ENCODE measurements around the gene FADS6. TPM values are rescaled to one million over a fixed set of nuclear protein-coding genes. Genes with fewer than 3 reads are reported as not detected.

Gene FADS6
- total RNA-seq, 1 experiment from 2014 or later, result not detected

DNA sequence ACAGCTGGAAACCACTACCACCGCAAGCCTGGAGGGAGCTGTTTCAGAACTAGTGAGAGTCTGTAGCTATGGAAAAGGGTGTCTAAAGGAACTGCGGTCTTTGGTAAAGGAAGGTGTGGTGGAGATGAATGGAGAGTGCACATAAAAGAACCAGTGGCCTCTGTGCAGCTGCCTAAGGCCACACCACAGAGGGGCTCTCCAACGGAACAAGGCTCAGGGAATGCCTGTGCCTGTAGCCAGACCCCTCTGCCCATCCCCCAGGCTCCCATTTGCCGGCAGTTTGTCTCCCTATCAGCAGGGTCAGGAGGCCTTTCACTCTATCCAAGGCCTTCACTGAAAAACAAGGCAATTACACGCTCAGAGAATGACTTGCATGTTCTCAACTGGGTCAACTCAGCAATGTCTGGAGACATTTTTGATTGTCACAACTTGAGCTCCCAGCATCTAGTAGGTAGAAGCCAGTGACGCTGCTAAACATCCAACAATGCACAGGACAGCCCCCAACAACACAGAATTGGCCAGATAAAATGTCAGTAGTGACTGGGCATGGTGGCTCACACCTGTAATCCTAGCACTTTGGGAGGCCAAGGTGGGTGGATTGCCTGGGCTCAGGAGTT is 17.3 kb downstream of the FADS6 start:
- H4K20me1 ChIP-seq (ENCODE audit: low read length), result no peaks in the 10 kb centered on the region
- H3F3A ChIP-seq (ENCODE audit: low read length, unreplicated experiment), result no peaks in the 10 kb centered on the region
- BruUV-seq (replicated peaks), result no TSS peak
- peaks cover 19% of the 10 kb centered on the region for H3K4me1 ChIP-seq (ENCODE audit: insufficient read depth, low read length)
- H3K4me2 ChIP-seq (ENCODE audit: low read length), result no peak overlapping the region
- H3K9ac ChIP-seq (ENCODE audit: low read length), result no peak overlapping the region
- ChIA-PET CTCF (no interaction called here), POLR2A (ENCODE audit: unreplicated experiment) (interaction anchor here (0.7 kb wide), 1 partner anchor 10 kb away, joined by 11 read pairs; no protein-coding TSS in a partner anchor)
- no peak for ATAC-seq
- H3K27me3 ChIP-seq (ENCODE audit: low read length), result peaks cover 4% of the 10 kb centered on the region
- intact Hi-C loops (cut with micrococcal nuclease), result no loop called here
- no peak for DNase-seq
- H3K79me2 ChIP-seq (ENCODE audit: low read length), result 0 out of 2 replicates have a peak, but pooled peaks cover 3% of the 10 kb centered on the region
- H3K36me3 ChIP-seq (ENCODE audit: low read depth, low read length), result no peaks in the 10 kb centered on the region
- no peaks in the 10 kb centered on the region for H3K9me2 ChIP-seq (replicated peaks; ENCODE audit: low read length)
- H2AFZ ChIP-seq (ENCODE audit: low read length), result no peak overlapping the region
- H3K9me3 ChIP-seq (ENCODE audit: low read length), result no peaks in the 10 kb centered on the region
- TF ChIP-seq, protein P1, sequence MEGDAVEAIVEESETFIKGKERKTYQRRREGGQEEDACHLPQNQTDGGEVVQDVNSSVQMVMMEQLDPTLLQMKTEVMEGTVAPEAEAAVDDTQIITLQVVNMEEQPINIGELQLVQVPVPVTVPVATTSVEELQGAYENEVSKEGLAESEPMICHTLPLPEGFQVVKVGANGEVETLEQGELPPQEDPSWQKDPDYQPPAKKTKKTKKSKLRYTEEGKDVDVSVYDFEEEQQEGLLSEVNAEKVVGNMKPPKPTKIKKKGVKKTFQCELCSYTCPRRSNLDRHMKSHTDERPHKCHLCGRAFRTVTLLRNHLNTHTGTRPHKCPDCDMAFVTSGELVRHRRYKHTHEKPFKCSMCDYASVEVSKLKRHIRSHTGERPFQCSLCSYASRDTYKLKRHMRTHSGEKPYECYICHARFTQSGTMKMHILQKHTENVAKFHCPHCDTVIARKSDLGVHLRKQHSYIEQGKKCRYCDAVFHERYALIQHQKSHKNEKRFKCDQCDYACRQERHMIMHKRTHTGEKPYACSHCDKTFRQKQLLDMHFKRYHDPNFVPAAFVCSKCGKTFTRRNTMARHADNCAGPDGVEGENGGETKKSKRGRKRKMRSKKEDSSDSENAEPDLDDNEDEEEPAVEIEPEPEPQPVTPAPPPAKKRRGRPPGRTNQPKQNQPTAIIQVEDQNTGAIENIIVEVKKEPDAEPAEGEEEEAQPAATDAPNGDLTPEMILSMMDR (conservative IDR thresholded peaks at IDR 0.05; ENCODE audit: low read depth, low read length), result no peak
- TF ChIP-seq EZH2 (IDR thresholded peaks at IDR 0.05; ENCODE audit: low read length, unreplicated experiment) (no peak), EZH2phosphoT487 (IDR thresholded peaks at IDR 0.05; ENCODE audit: borderline replicate concordance, low read length) (no peak)
- no peak overlapping the region for H3K4me3 ChIP-seq (ENCODE audit: low read length)
- H3K27ac ChIP-seq (ENCODE audit: low read length), result no peak overlapping the region

GRCh38 chr17:74875155-74875976 is 18.1 kb downstream of the FADS6 start:
- Histone ChIP-seq H3K4me2 (ENCODE audit: low read length) (no peak overlapping the region), H3K9me3 (ENCODE audit: low read length) (no peaks in the 10 kb centered on the region), H3K4me1 (ENCODE audit: insufficient read depth, low read length) (peaks cover 19% of the 10 kb centered on the region), H3F3A (ENCODE audit: low read length, unreplicated experiment) (no peaks in the 10 kb centered on the region), H3K4me3 (ENCODE audit: low read length) (no peak overlapping the region), H3K9ac (ENCODE audit: low read length) (no peak overlapping the region), H2AFZ (ENCODE audit: low read length) (no peak overlapping the region), H3K36me3 (ENCODE audit: low read depth, low read length) (no peaks in the 10 kb centered on the region), H3K9me2 (replicated peaks; ENCODE audit: low read length) (no peaks in the 10 kb centered on the region), H4K20me1 (ENCODE audit: low read length) (no peaks in the 10 kb centered on the region), H3K79me2 (ENCODE audit: low read length) (0 out of 2 replicates have a peak, but pooled peaks cover 3% of the 10 kb centered on the region), H3K27me3 (ENCODE audit: low read length) (no peaks in the 10 kb centered on the region), H3K27ac (ENCODE audit: low read length) (no peak overlapping the region)
- TF ChIP-seq EZH2 (IDR thresholded peaks at IDR 0.05; ENCODE audit: low read length, unreplicated experiment), result no peak
- no peak for TF ChIP-seq EZH2phosphoT487 (IDR thresholded peaks at IDR 0.05; ENCODE audit: borderline replicate concordance, low read length)
- TF ChIP-seq, protein P1 (conservative IDR thresholded peaks at IDR 0.05; ENCODE audit: low read depth, low read length), result no peak
- no TSS peak for BruUV-seq (replicated peaks)
- POLR2A ChIA-PET (ENCODE audit: unreplicated experiment), result no interaction called here
- intact Hi-C loops (cut with micrococcal nuclease), result no loop called here
- CTCF ChIA-PET, result no interaction called here
- ATAC-seq (no peak), DNase-seq (no peak)

Data from PC-3 (cell line).